GM10266 (cell line): Measurements from ENCODE around the gene JADE3.
"Not testable (repeated sequence)": the region's sequence is repeated elsewhere in the genome, so short reads cannot be mapped to it uniquely, and the experiment has no call there.

ENCODE experiments used
- DNase-seq: peaks from one replicate; pipeline ENCODE4 v3.0.0; 2012; ENCODE audit errors: extremely low spot score
- CTCF ChIP-seq: IDR thresholded peaks from 2 replicates; pipeline ENCODE4 v1.5.1; 2012; ENCODE audit warnings: mild to moderate bottlenecking, low read depth; ENCODE audit not compliant: control insufficient read depth, insufficient read depth; ENCODE audit errors: missing control alignments

JADE3 gene

GRCh38 chrX:46965125-46965758 lies 53.0 kb downstream of the JADE3 start:
- DNase-seq = no peak

GRCh38 chrX:46967547-46967946 lies 55.3 kb downstream of the JADE3 start:
- TF ChIP-seq CTCF = no peak
- no peak for DNase-seq

More at GRCh38 chrX:46965125-46965758, 53.0 kb downstream of the JADE3 start:
- no peak for TF ChIP-seq CTCF

GRCh38 chrX:46977046-46977445 lies 64.8 kb downstream of the JADE3 start:
- not testable (repeated sequence) for DNase-seq

- DNase-seq = peak; percentile 27
- TF ChIP-seq CTCF = peak; percentile 62
Measured at GRCh38 chrX:46978341-46979291, 66.4 kb downstream of the JADE3 start.

GRCh38 chrX:46984705-46985104 lies 72.5 kb downstream of the JADE3 start:
- no peak for TF ChIP-seq CTCF
- no peak for DNase-seq

GRCh38 chrX:46989548-46989947 lies 77.3 kb downstream of the JADE3 start:
- no peak for TF ChIP-seq CTCF
- no peak for DNase-seq

GRCh38 chrX:46991664-46992063 lies 79.4 kb downstream of the JADE3 start:
- no peak for TF ChIP-seq CTCF
- no peak for DNase-seq
